HepG2 (cell line): ENCODE measurements around the gene IFI27. TPM values are rescaled to one million over a fixed set of nuclear protein-coding genes. Genes with fewer than 3 reads are reported as not detected.
A peak's percentile ranks its signal among the peaks of the same experiment; 100 is the strongest.

ENCODE experiments used
- AFF4 ChIP-seq: sonication (generic); formaldehyde crosslinking; IDR thresholded peaks from 2 replicates; pipeline ENCODE4 v1.4.0; 2020; ENCODE audit warnings: missing genetic modification reagents
- AGO2 ChIP-seq: fragments of 200-400 bp; formaldehyde crosslinking; optimal IDR thresholded peaks from 2 replicates; pipeline ENCODE3; 2017; ENCODE audit warnings: mild to moderate bottlenecking, low read depth, low read length, moderate library complexity
- CHCHD3 ChIP-seq: sonication (generic); formaldehyde crosslinking; IDR thresholded peaks from 2 replicates; pipeline ENCODE4 v1.8.0; 2022; ENCODE audit warnings: mild to moderate bottlenecking, missing genetic modification reagents, moderate library complexity
- GZF1 ChIP-seq: sonication (generic); formaldehyde crosslinking; IDR thresholded peaks from 2 replicates; pipeline ENCODE4 v1.5.1; 2020; ENCODE audit warnings: mild to moderate bottlenecking, missing genetic modification reagents
- HBP1 ChIP-seq: IDR thresholded peaks from 2 replicates; pipeline ENCODE4 v1.6.1; 2016; ENCODE audit warnings: low read depth, control low read depth
- KAT7 ChIP-seq: IDR thresholded peaks from 2 replicates; pipeline ENCODE4 v1.6.1; 2018; ENCODE audit warnings: borderline replicate concordance, missing compliant biosample characterization
- KLF13 ChIP-seq: sonication (generic); formaldehyde crosslinking; IDR thresholded peaks from 2 replicates; pipeline ENCODE4 v1.4.0; 2020; ENCODE audit warnings: mild to moderate bottlenecking, missing genetic modification reagents
- MAFK ChIP-seq, 2 experiments: IDR thresholded peaks in 1 of 2; conservative IDR thresholded peaks in 1 of 2; 2 replicates each; pipeline ENCODE4 v1.6.1; 2011; ENCODE audit warnings: improper control_type of control experiment in 2 of 2, low read length in 2 of 2
- MTA1 ChIP-seq: sonication (generic); formaldehyde crosslinking; IDR thresholded peaks from 2 replicates; pipeline ENCODE4 v1.4.0; 2020; ENCODE audit warnings: missing genetic modification reagents, mild to moderate bottlenecking, borderline replicate concordance
- PHB2 ChIP-seq: fragments of 450-650 bp; IDR thresholded peaks from 2 replicates; pipeline ENCODE4 v1.6.1; 2018; ENCODE audit not compliant: partially characterized antibody
- PLSCR1 ChIP-seq: sonication (generic); formaldehyde crosslinking; IDR thresholded peaks from 2 replicates; pipeline ENCODE4 v1.5.0; 2020; ENCODE audit warnings: missing genetic modification reagents, mild to moderate bottlenecking, borderline replicate concordance
- SMYD3 ChIP-seq: sonication (generic); formaldehyde crosslinking; IDR thresholded peaks from 2 replicates; pipeline ENCODE4 v1.8.1; 2023; ENCODE audit warnings: mild to moderate bottlenecking, missing genetic modification reagents
- SRY ChIP-seq: sonication (generic); formaldehyde crosslinking; IDR thresholded peaks from 2 replicates; pipeline ENCODE4 v1.8.0; 2022; ENCODE audit warnings: mild to moderate bottlenecking, missing genetic modification reagents
- TBX3 ChIP-seq: fragments of 450-650 bp; IDR thresholded peaks from 2 replicates; pipeline ENCODE4 v1.6.1; 2017; ENCODE audit warnings: antibody characterized with exemption, mild to moderate bottlenecking, inconsistent platforms, borderline replicate concordance
- TFDP1 ChIP-seq: IDR thresholded peaks from 2 replicates; pipeline ENCODE4 v1.6.1; 2016; ENCODE audit warnings: missing compliant biosample characterization, missing genetic modification reagents, borderline replicate concordance
- YY1 ChIP-seq: IDR thresholded peaks from 2 replicates; pipeline ENCODE4 v1.6.1; 2011; ENCODE audit warnings: low read length, low read depth, moderate library complexity, mild to moderate bottlenecking; ENCODE audit not compliant: insufficient read depth, insufficient replicate concordance
- ZNF225 ChIP-seq: sonication (generic); formaldehyde crosslinking; IDR thresholded peaks from 2 replicates; pipeline ENCODE4 v1.4.0; 2020; ENCODE audit warnings: mild to moderate bottlenecking, missing genetic modification reagents
- ZNF468 ChIP-seq: sonication (generic); formaldehyde crosslinking; IDR thresholded peaks from 2 replicates; pipeline ENCODE4 v1.8.0; 2022; ENCODE audit warnings: mild to moderate bottlenecking, moderate library complexity, missing genetic modification reagents
- ZNF746 ChIP-seq: sonication (generic); formaldehyde crosslinking; IDR thresholded peaks from 2 replicates; pipeline ENCODE4 v1.8.0; 2022; ENCODE audit warnings: mild to moderate bottlenecking, missing genetic modification reagents
- ZNF800 ChIP-seq: sonication (generic); formaldehyde crosslinking; IDR thresholded peaks from 2 replicates; pipeline ENCODE4 v1.4.0; 2020; ENCODE audit warnings: missing genetic modification reagents
- polyA plus RNA-seq, 8 experiments: library from polyadenylated mRNA; depleted of rRNA in 3 of 8; stranded (reverse) in 7 of 8; unstranded in 1 of 8; fragments of >200 nt; fragmentation: Illumina TruSeq in 4 of 8; extraction: Trizol in 4 of 8; gene quantifications; 2 replicates each; pipeline versions ENCODE4 v1.2.1 to v1.2.3, GENCODE V29; 2011 to 2016; ENCODE audit warnings: low read depth in 4 of 8, missing spikeins in 1 of 8, mixed read lengths in 1 of 8; ENCODE audit not compliant: insufficient read depth in 1 of 8
- total RNA-seq, 5 experiments: library from RNA; depleted of rRNA; stranded (reverse); fragments of >200 nt; fragmentation: Illumina TruSeq; extraction: Trizol; gene quantifications; 2 replicates each; pipeline ENCODE4 v1.2.3, GENCODE V29; 2016; ENCODE audit warnings: low read depth in 1 of 5

Gene IFI27
- total and polyA plus RNA-seq, 2 of the 13 experiments (the other 11 are each of a cell fraction or from before 2014, with no cell fraction given), result 1.2 to 1.7 TPM

- peak; percentile 94; the same call in 1 of the 2 replicates for TF ChIP-seq TFDP1
- TF ChIP-seq ZNF225 (CRISPR knock-in tag), result no peak
- TF ChIP-seq HBP1 (CRISPR knock-in tag), result 0 out of 2 replicates have a peak, but pooled peaks have one; percentile 66
- no peak for TF ChIP-seq TBX3
- TF ChIP-seq MTA1 (CRISPR knock-in tag), result no peak
- TF ChIP-seq GZF1, result no peak; the same call in 1 of the 2 replicates
- no peak for TF ChIP-seq ZNF800 (CRISPR knock-in tag)
- peak; percentile 69; the same call in 1 of the 2 replicates for TF ChIP-seq SRY
- no peak for TF ChIP-seq SMYD3 (CRISPR knock-in tag)
- 0 out of 2 replicates have a peak, but pooled peaks have one; percentile 48 for TF ChIP-seq PLSCR1 (CRISPR knock-in tag)
- TF ChIP-seq ZNF468 (CRISPR knock-in tag), result no peak
- peak; percentile 16 for TF ChIP-seq YY1
- no peak for TF ChIP-seq PHB2
- TF ChIP-seq KLF13 (CRISPR knock-in tag), result no peak
- TF ChIP-seq MAFK (conservative IDR thresholded peaks at IDR 0.05 in 1 of 2, IDR thresholded peaks at IDR 0.05 in 1 of 2; ENCODE audit: low read length in 2 of 2), result no peak
- TF ChIP-seq KAT7 (CRISPR knock-in tag), result peak; percentile 65; the same call in 1 of the 2 replicates
- TF ChIP-seq ZNF746 (CRISPR knock-in tag), result 0 out of 2 replicates have a peak, but pooled peaks have one; percentile 34
- peak; percentile 76 for TF ChIP-seq AGO2
- TF ChIP-seq AFF4 (CRISPR knock-in tag), result no peak
- TF ChIP-seq CHCHD3 (CRISPR knock-in tag), result 0 out of 2 replicates have a peak, but pooled peaks have one; percentile 87
These were observed 29.7 kb upstream of the IFI27 start, which contains the start of the genes DDX24 and IFI27L1 (continued) for GRCh38 chr14:94080621-94081385.
